ENCODE results near the gene HYAL3. TPM values are rescaled to one million over a fixed set of nuclear protein-coding genes. Genes with fewer than 3 reads are reported as not detected.
A peak's percentile ranks its signal among the peaks of the same experiment; 100 is the strongest.

Gene HYAL3
- total and polyA plus RNA-seq, 2 of the 13 experiments (the other 11 are each of a cell fraction or from before 2014, with no cell fraction given), result 5.5 to 10.4 TPM

DNA sequence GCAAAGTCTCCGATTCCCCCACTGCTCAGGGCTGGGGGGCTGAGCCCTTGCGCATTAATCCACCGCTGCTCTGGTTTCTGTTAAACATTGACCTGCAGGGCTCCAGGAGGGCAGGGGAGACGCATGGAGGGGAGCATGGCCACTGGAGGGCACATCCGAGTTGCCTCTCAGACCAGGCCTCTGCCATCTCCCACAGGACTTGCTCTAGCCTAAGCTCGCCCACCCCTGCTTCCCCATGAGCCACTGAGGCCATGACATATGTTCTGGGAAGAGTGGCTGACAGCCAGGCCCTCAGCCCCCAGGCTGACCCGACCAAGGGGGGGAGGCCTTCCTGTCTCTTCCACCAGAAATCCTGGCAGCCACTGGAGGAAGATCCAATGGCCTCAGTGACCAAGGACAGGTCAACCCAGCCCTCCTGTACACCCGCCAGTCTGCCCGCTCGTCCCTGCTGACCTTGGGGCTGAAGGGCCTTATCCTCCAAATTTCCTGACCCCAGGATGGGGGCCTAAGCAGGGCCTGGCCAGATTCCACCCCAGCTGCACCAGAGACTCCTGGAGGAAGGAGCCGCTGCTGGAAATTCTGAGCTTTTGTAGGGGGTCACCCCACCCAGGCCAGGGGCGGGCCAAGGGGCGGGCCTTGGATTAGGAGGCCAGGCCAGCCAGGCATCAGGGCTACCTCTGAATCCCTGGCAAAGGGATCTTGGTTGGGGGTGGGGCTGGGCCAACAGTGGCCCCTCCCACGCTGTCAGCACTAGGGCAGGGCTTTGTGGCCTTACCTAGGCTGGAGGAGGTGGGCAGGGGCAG, 4.0 kb upstream of the HYAL3 start, which contains the start of gene HYAL1 (continued):
- no peak for TF ChIP-seq ZNF646 (CRISPR knock-in tag; IDR thresholded peaks at IDR 0.05)
- peak; percentile 90 for TF ChIP-seq GFI1 (CRISPR knock-in tag; IDR thresholded peaks at IDR 0.05; ENCODE audit: borderline replicate concordance)
- TF ChIP-seq MXI1 (IDR thresholded peaks at IDR 0.05; ENCODE audit: borderline replicate concordance, low read depth, low read length), result peak; percentile 79; the same call in 1 of the 3 replicates
- TF ChIP-seq, protein P1, sequence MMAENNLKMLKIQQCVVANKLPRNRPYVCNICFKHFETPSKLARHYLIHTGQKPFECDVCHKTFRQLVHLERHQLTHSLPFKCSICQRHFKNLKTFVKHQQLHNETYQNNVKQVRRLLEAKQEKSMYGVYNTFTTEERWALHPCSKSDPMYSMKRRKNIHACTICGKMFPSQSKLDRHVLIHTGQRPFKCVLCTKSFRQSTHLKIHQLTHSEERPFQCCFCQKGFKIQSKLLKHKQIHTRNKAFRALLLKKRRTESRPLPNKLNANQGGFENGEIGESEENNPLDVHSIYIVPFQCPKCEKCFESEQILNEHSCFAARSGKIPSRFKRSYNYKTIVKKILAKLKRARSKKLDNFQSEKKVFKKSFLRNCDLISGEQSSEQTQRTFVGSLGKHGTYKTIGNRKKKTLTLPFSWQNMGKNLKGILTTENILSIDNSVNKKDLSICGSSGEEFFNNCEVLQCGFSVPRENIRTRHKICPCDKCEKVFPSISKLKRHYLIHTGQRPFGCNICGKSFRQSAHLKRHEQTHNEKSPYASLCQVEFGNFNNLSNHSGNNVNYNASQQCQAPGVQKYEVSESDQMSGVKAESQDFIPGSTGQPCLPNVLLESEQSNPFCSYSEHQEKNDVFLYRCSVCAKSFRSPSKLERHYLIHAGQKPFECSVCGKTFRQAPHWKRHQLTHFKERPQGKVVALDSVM (CRISPR knock-in tag; IDR thresholded peaks at IDR 0.05), result no peak; the same call in none of the 2 replicates
- TF ChIP-seq ZNF251 (CRISPR knock-in tag; IDR thresholded peaks at IDR 0.05), result no peak
- peak; percentile 80; the same call in 1 of the 2 replicates for TF ChIP-seq ZSCAN9 (CRISPR knock-in tag; IDR thresholded peaks at IDR 0.05; ENCODE audit: borderline replicate concordance)
- no peak; the same call in 1 of the 2 replicates for TF ChIP-seq ETV5 (CRISPR knock-in tag; IDR thresholded peaks at IDR 0.05; ENCODE audit: borderline replicate concordance)
- no peak for TF ChIP-seq FIP1L1 (IDR thresholded peaks at IDR 0.05; ENCODE audit: borderline replicate concordance, insufficient read depth, low read depth, low read length)
- TF ChIP-seq ARHGAP35 (CRISPR knock-in tag; IDR thresholded peaks at IDR 0.05; ENCODE audit: borderline replicate concordance), result peak; percentile 90; the same call in 1 of the 2 replicates
- no peak for TF ChIP-seq WIZ (CRISPR knock-in tag; IDR thresholded peaks at IDR 0.05)
- no peak for TF ChIP-seq NFRKB (IDR thresholded peaks at IDR 0.05)
- no peak for TF ChIP-seq NR3C1 (CRISPR knock-in tag; IDR thresholded peaks at IDR 0.05)
- TF ChIP-seq MBD4 (IDR thresholded peaks at IDR 0.05; ENCODE audit: borderline replicate concordance, low read length), result no peak
- no peak; the same call in none of the 2 replicates for TF ChIP-seq ARID5B (CRISPR knock-in tag; IDR thresholded peaks at IDR 0.05)
- no peak for TF ChIP-seq IKZF1 (IDR thresholded peaks at IDR 0.05)
- no peak for TF ChIP-seq ZNF629 (CRISPR knock-in tag; conservative IDR thresholded peaks at IDR 0.05)
- no peak for TF ChIP-seq ZNF576 (CRISPR knock-in tag; IDR thresholded peaks at IDR 0.05)
